Muscle layer of duodenum (tissue), 2 donors: Measurements from ENCODE around the gene KMT2E.

Experiments used
- H3K27ac ChIP-seq: one replicate; pipeline ENCODE4 v1.7.0; 2013; ENCODE audit warnings: mild to moderate bottlenecking, low read length
- H3K27me3 ChIP-seq: one replicate; pipeline ENCODE4 v1.7.0; 2013; ENCODE audit warnings: low read depth, mild to moderate bottlenecking, control low read depth, low read length
- H3K36me3 ChIP-seq, 2 donors: one replicate each; pipeline ENCODE4 v1.7.0; 2013; ENCODE audit warnings: low read length in 2 of 2, control low read depth in 1 of 2, mild to moderate bottlenecking in 1 of 2; ENCODE audit not compliant: insufficient read depth in 2 of 2, control insufficient read depth in 1 of 2
- H3K4me1 ChIP-seq, 2 donors: one replicate each; pipeline ENCODE4 v1.7.0; 2013; ENCODE audit warnings: low read length in 2 of 2, mild to moderate bottlenecking in 2 of 2, control low read depth in 1 of 2, moderate library complexity in 1 of 2; ENCODE audit not compliant: insufficient read depth in 2 of 2, control insufficient read depth in 1 of 2
- H3K4me3 ChIP-seq, 2 donors: one replicate each; pipeline ENCODE4 v1.7.0; 2013; ENCODE audit warnings: low read length in 2 of 2, low read depth in 1 of 2, mild to moderate bottlenecking in 1 of 2
- H3K9me3 ChIP-seq, 2 donors: one replicate each; pipeline ENCODE4 v1.7.0; 2013; ENCODE audit warnings: low read length in 2 of 2, control low read depth in 1 of 2, mild to moderate bottlenecking in 1 of 2; ENCODE audit not compliant: control insufficient read depth in 1 of 2
- donor health status: healthy.

Gene KMT2E

GRCh38 chr7:105161366-105161765 lies 147.4 kb downstream of the KMT2E start:
- no peak overlapping the region for H3K27ac ChIP-seq
- peaks cover 17 to 24% of the 10 kb centered on the region in 2 donors for H3K36me3 ChIP-seq
- H3K4me1 ChIP-seq: no peaks in the 10 kb centered on the region
- no peak overlapping the region for H3K4me3 ChIP-seq
- H3K27me3 ChIP-seq: no peaks in the 10 kb centered on the region
- H3K9me3 ChIP-seq: no peaks in the 10 kb centered on the region
